Epithelial cell of esophagus (primary cell): ENCODE results near the gene ARHGEF2.

Source experiments
- DNase-seq: peaks from one replicate; pipeline ENCODE4 v3.0.0; 2010; ENCODE audit warnings: low read depth
- H3K4me3 ChIP-seq: 2 replicates; pipeline ENCODE4 v1.5.1; 2011; ENCODE audit warnings: mild to moderate bottlenecking, low read length, control low read depth
- CTCF ChIP-seq: IDR thresholded peaks from 2 replicates; pipeline ENCODE4 v1.5.1; 2011; ENCODE audit warnings: low read depth, mild to moderate bottlenecking, low read length, control low read depth, inconsistent platforms; ENCODE audit not compliant: insufficient read depth; ENCODE audit errors: missing control alignments

The ARHGEF2 gene

GRCh38 chr1:155900161-155900560 lies 78.2 kb downstream of the ARHGEF2 start:
- no peak overlapping the region for H3K4me3 ChIP-seq
- TF ChIP-seq CTCF, result no peak
- DNase-seq, result no peak

- no peak for TF ChIP-seq CTCF
- H3K4me3 ChIP-seq, result no peak overlapping the region
- no peak for DNase-seq
Measured at GRCh38 chr1:155899683-155900082, 78.7 kb downstream of the ARHGEF2 start.

DNA sequence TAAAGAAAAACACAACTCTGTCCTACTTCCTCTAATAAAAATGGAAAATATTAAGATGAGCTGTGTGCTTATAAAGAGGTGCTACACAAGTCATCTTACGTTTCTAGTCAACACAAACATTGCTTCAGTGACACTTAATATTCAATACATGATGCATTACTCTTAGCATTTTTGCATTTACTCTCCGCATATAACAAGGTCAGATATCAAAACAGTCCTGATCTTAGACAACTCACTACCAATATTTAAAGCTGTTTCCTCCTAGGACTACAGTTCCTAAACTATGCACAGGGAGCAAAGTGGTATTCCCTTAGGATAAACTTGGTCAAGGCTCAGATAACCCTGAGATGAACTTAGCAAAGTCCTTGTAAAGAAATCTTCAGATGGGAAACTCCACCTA lies 79.5 kb downstream of the ARHGEF2 start:
- no peak overlapping the region for H3K4me3 ChIP-seq
- no peak for DNase-seq
- no peak for TF ChIP-seq CTCF

DNA sequence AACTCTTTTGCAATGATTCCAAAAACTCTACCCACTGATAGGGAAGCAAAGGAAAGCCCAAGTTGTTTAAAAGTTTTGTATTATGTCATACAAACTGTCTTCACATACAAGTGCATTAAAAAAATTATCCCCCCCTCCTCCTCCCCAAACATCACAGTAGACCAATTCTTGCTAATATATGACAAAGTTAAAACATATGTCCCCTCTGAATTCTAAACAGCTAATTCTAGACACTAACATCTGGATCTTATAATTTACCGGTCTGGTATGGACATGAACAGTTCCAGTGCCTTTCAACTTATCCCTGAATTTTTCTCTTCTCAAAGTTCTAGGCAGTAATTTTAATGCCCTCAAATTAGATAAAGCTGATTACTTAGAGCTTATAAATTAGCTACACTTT lies 80.6 kb downstream of the ARHGEF2 start:
- no peak for DNase-seq
- H3K4me3 ChIP-seq, result no peak overlapping the region
- TF ChIP-seq CTCF, result no peak
